Measurements from ENCODE around the gene CD274.

GRCh38 chr9:5446451-5447236 is 3.7 kb upstream of the CD274 start:
- TF ChIP-seq CTCF (IDR thresholded peaks at IDR 0.05), result no peak
- no peak for TF ChIP-seq POLR2A (IDR thresholded peaks at IDR 0.05)
